H1 (cell line): ENCODE results near the gene WDR37. TPM values are rescaled to one million over a fixed set of nuclear protein-coding genes. Genes with fewer than 3 reads are reported as not detected.

ENCODE experiments used
- TBP ChIP-seq: IDR thresholded peaks from 2 replicates; pipeline ENCODE4 v1.6.1; 2011; ENCODE audit warnings: low read depth, low read length, improper control_type of control experiment
- polyA plus RNA-seq, 7 experiments: library from polyadenylated mRNA; depleted of rRNA in 3 of 7; stranded (reverse) in 5 of 7; unstranded in 2 of 7; fragments of >200 nt in 5 of 7; fragments of 200-250 nt in 2 of 7; gene quantifications; 1 replicate in 5 of 7; 2 replicates in 1 of 7; 4 replicates in 1 of 7; pipeline versions ENCODE4 v1.2.1 to v1.2.3, GENCODE V29; 2011 to 2013; ENCODE audit warnings: missing spikeins in 2 of 7, mixed read lengths in 2 of 7
- total RNA-seq: library from RNA; stranded (reverse); fragmentation: NEBNext Ultra II Directional; extraction: Animal tissue kit (Norgen Biotek cat#: 25700); gene quantifications from 2 replicates; pipeline ENCODE4 v1.2.1, GENCODE V29; 2021

The WDR37 gene
- total and polyA plus RNA-seq, 2 of the 8 experiments (the other 6 are each of a cell fraction or from before 2014, with no cell fraction given) = 9.6 to 12.0 TPM

DNA sequence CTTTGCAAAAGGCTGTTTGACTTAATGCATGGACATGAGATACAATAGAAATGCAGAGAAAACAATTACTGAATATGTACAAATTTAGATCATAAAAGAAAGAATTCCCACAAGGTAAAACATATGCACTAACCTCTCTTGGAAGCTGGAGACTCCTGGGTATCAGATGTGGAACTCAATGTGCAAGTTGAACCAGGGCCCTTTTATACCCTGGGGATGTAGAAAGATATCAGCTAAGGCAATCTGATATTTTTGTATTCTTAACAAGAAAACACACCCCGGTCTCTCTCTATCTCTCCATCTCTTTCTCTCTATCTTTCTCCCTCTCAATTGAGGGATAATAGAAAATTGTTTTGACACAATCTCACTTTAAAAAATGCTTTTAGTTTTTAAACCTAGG lies 30.5 kb upstream of the WDR37 start, which contains the start of gene IDI2 (continued):
- TF ChIP-seq TBP = no peak
